HUDEP-2 (cell line): ENCODE results near the gene PLOD1.

Experiments used
- DNase-seq, 76 experiments: peaks; one replicate each; lab custom pipeline; 2025; ENCODE audit not compliant: unreplicated experiment in 76 of 76; lab: John Stamatoyannopoulos, UW

The PLOD1 gene

GRCh38 chr1:11970441-11971185 is 36.1 kb downstream of the PLOD1 start:
- DNase-seq, result no peak

GRCh38 chr1:11977625-11978024 is 43.1 kb downstream of the PLOD1 start:
- no peak for DNase-seq

DNA sequence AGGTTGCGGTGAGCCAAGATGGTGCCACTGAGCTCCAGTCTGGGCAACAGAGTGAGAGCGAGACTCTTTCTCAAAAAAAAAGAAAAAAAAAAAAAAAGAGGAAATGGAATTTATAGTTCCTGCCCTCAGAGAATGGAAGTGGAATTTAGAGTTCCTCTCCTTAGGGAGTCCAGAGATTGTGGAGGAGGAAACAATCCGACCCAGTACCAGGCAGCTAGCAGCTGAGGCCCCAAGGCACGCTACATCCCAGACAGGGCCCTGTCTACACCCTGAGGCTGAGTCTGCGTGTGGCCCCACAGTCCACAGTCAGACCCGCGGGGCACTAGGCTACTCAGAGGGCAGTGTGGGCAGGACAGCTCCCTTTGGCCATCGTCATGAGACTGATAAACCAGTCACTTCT is 43.8 kb downstream of the PLOD1 start:
- DNase-seq, result no peak

- DNase-seq, result no peak
Observed at GRCh38 chr1:11979028-11979850, 44.7 kb downstream of the PLOD1 start.

DNA sequence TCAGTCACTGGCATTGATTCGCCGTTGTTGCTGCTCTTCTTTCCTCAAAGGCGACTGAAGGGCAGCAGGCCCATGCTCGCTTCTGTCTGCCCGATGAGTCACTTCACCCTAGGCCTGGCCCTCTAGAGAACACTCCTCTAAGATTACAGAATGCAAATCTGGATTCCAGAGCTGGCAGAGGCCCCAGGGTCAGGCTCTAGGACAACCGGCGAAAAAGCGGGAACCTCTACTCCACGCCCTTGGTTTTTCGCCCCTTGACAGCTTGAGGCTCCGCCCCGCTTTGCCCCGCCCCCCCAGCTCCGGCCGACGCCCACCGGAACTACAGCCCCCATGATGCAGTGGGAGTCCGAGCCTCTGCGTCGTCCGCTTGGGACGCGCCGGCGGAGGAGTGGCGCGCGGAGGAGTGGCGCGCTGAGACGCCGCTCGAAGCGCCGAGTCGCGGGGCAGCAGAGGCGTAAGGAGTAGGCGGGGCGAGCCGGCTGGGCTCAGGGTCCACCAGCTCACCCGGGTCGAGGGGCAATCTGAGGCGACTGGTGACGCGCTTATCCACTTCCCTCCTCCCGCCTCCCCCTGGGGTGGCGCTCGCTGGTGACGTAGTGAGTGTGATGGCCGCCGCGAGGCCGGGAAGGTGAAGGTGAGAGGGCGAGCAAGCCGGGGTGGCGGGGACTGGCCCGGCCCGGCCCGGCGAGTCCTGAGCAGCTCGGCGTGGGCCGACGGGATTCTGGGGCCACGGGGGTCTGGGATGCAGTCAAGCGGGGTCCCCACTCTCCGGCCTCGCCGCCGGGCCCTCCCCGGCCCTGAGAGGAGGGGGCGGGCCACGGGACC is 45.5 kb downstream of the PLOD1 start, which contains the start of gene MFN2:
MFN2 (plus strand) TSS at position 594 of the 825 bp plus-strand sequence. CDS start 8,725 bp downstream, outside the sequence.
- peak in 74 of 76 experiments; percentile 67 to 99 (median 94) for DNase-seq

DNA sequence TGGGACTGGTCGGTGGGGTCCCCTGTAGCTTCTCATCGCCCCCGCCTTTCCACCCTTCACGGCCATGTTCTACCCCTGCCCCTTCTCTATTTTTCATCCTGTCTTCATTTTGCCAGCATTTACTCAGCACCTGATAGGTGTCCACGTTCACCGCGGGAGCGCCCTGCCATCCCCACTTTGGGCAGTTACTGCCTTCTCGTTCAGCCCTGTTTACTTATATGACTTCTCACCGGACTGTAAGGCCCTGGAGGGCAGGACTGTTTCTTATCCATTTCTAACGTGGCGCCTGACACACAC is 46.1 kb downstream of the PLOD1 start:
- DNase-seq, result no peak

GRCh38 chr1:11981378-11982009 is 47.0 kb downstream of the PLOD1 start:
- DNase-seq, result no peak

- peak in 24 of 76 experiments; percentile 3 to 56 (median 18) for DNase-seq
Observed at GRCh38 chr1:11982010-11982392, 47.5 kb downstream of the PLOD1 start.

GRCh38 chr1:11984121-11984520 is 49.6 kb downstream of the PLOD1 start:
- peak in 43 of 76 experiments; percentile 6 to 62 (median 24) for DNase-seq

GRCh38 chr1:11984576-11984975 is 50.1 kb downstream of the PLOD1 start:
- DNase-seq, result no peak

DNA sequence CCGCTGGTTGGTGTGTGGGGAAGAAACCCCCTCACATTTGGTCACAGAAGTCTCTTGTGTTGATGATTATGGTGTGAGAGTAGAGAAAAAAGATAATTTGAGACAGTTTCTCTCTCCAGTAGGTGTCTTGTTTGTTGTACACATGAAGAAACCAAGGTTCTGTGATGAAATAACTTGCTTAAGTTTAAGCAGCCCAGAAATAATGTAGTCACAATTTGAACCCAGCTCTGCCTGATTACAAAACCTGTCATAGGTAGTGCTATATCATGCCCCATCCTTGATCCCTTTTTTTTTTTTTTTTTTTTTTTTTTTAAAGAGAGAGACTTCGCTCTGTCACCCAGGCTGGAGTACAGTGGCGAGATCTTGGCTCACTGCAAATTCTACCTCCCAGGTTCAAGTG is 50.7 kb downstream of the PLOD1 start:
- DNase-seq, result no peak

- DNase-seq, result no peak
Observed at GRCh38 chr1:11985851-11986250, 51.3 kb downstream of the PLOD1 start.

GRCh38 chr1:11989669-11990068 is 55.2 kb downstream of the PLOD1 start:
- DNase-seq, result no peak

DNA sequence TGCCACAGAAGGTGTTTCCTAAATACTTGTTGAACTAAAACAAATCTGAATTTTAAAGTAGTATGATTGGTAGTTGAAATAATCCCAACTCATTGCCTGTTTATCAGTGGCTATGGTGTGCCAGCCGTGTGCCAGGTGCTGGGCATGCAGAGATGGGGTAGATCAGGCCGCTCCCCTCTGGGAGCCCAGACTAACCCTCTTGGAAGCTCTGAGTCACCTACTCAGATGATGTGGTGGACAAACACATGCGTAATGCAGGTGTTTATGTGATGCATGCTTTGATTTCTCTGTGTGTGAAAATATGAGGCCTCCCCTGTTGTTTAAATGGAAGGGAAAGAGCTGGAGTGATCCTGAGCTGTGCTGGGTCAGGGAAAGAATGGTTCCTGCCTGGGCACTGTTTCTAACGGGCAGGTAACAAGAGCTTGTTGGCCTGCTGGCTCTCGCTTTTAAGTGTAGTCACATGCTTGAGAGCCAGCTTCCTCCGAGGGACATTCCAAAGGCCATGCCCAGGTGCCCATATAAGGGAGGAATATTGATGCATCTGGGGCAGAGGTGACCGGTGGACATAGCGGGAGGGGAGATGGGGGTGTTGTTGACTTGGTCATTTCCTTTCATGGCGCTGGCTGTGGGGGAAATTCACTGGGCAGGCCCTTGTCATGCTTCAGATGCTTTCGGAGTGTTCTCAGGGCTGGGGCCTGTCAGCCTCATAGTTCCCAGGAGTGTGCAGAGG is 56.0 kb downstream of the PLOD1 start:
- DNase-seq, result no peak

- DNase-seq, result no peak
Observed at GRCh38 chr1:11991969-11992676, 57.6 kb downstream of the PLOD1 start.

DNA sequence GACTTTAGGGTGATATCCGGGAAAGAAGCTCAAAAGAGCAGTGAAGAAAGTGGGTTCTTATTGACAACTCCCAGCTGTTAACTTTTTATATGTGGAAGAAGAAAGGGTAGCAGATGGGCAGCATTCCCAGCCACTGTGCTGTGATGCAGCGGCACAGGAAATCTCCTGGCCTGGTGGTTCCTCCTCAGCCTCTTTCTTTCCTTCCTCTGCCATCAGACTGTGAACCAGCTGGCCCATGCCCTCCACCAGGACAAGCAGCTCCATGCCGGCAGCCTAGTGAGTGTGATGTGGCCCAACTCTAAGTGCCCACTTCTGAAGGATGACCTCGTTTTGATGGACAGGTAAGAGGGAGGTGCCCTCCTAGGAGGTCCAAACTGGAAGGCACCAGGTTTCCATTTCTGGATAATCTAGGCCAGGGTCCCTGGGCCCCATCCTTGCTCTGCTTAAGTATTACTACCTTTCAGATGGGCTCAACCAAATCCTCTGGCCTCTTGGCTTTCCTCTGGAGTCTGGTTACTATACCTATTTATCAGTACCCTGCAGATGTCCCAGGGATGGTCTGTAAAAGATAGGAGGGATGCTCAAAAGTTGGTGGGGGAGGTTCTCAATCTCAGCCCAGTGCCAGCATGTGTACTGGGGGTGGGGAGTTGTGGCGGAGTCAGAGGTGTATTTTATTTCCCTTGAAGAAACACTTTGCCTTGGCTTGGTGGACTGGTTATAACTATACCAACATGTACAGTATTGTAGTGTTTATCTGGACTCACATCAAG is 62.7 kb downstream of the PLOD1 start:
- DNase-seq, result peak in 5 of 76 experiments; percentile 4 to 20 (median 10)

DNA sequence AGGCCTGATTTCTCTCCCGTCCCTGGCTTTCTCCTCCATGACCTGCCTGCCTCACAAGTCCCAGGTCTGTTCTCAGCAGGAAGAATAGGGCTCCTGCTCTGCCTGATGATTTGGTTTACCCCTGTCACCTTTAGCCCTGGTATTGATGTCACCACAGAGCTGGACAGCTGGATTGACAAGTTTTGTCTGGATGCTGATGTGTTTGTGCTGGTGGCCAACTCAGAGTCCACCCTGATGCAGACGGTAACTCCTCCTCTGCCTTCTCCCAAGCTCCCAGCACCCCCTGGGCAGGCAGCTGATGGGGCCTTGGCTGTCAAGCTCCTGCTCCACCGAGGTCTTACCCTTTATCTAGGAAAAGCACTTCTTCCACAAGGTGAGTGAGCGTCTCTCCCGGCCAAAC is 64.1 kb downstream of the PLOD1 start:
- no peak for DNase-seq

GRCh38 chr1:11999236-11999635 is 64.7 kb downstream of the PLOD1 start:
- no peak for DNase-seq
